Psoas muscle (tissue), 8 donors: Measurements from ENCODE around the gene SLC38A10. TPM values are rescaled to one million over a fixed set of nuclear protein-coding genes. Genes with fewer than 3 reads are reported as not detected.

ENCODE experiments used
- ATAC-seq, 4 donors: fragments of 200-7000 bp; cut with Tn5 transposase; one replicate each; pipeline ENCODE4 v1.9.1; 2020; ENCODE audit warnings: moderate library complexity in 3 of 4, mild to moderate bottlenecking in 2 of 4
- DNase-seq, 2 donors: peaks; one replicate each; pipeline ENCODE4 v3.0.0-alpha.2; 2020
- H3K27ac ChIP-seq: fragments of 200-600 bp; one replicate; pipeline ENCODE4 v1.8.0; 2022
- H3K27me3 ChIP-seq, 3 donors: fragments of 200-600 bp in 1 of 3; one replicate each; pipeline versions ENCODE4 v1.6.1 to v1.8.0; 2013 to 2022; ENCODE audit warnings: low read length in 2 of 3, mild to moderate bottlenecking in 2 of 3, moderate library complexity in 1 of 3; ENCODE audit not compliant: insufficient read depth in 3 of 3
- H3K36me3 ChIP-seq, 2 donors: fragments of 200-600 bp in 1 of 2; one replicate each; pipeline versions ENCODE4 v1.6.1 to v1.8.0; 2013 to 2022; ENCODE audit warnings: low read depth in 1 of 2, mild to moderate bottlenecking in 1 of 2, moderate library complexity in 1 of 2; ENCODE audit not compliant: insufficient read depth in 1 of 2
- H3K4me1 ChIP-seq: fragments of 200-600 bp; one replicate; pipeline ENCODE4 v1.8.0; 2022
- H3K4me3 ChIP-seq: fragments of 200-600 bp; one replicate; pipeline ENCODE4 v1.8.0; 2022; ENCODE audit warnings: mild to moderate bottlenecking
- H3K9me3 ChIP-seq: fragments of 200-600 bp; one replicate; pipeline ENCODE4 v1.8.0; 2022
- CTCF ChIP-seq: fragments of 200-600 bp; IDR thresholded peaks from one replicate; pipeline ENCODE4 v1.8.0; 2022; ENCODE audit warnings: antibody characterized with exemption
- WGBS, 3 donors: extraction: QIAGEN DNeasy Blood & Tissue Kit; methylation state at CpG; one replicate each; pipeline versions ENCODE4 v1.1.6 to v1.1.7; 2013; 5-methylcytosine and 5-hydroxymethylcytosine counted together
- intact Hi-C, 2 donors: fragments of 100-400 bp; cut with DNase I; formaldehyde crosslinking; loops; one replicate each; pipeline versions ENCODE4 v1.11.0 to v1.14.2; 2022
- polyA plus RNA-seq, 3 donors: library from polyadenylated mRNA; stranded (reverse); fragments of 200-250 nt; gene quantifications; one replicate each; pipeline ENCODE4 v1.2.3, GENCODE V29; 2013
- total RNA-seq, 4 donors: library from RNA; stranded (reverse); fragmentation: NEBNext Ultra II Directional in 2 of 4; extraction: Animal tissue kit (Norgen Biotek cat#: 25700) in 2 of 4; gene quantifications; one replicate each; pipeline versions ENCODE4 v1.2.1 to v1.2.4, GENCODE V29; 2021 to 2023
- donor health status: healthy with polysubstance abuse.
- donor health status: DM: no; HTN: no; CAD: no; lungs with moderate emphysema.
- donor health status: Bipolar disorder and iron deficiency.
- donor health status: healthy.
- donor health status: DM: yes; HTN: yes; CAD: no.
- donor health status: DM: no; HTN: no; CAD: no.
- donor health status: DM: no; HTN: no; CAD: no.
- donor health status: DM: yes; HTN: yes; CAD: no.

SLC38A10 gene
- total and polyA plus RNA-seq, 7 donors, result 16.7 to 40.6 (median 19.8) TPM

GRCh38 chr17:81256616-81257015 lies 38.5 kb downstream of the SLC38A10 start:
- no peak for TF ChIP-seq CTCF
- Histone ChIP-seq H3K4me3 (no peak overlapping the region), H3K9me3 (no peaks in the 10 kb centered on the region), H3K27me3 (no peaks in the 10 kb centered on the region), H3K36me3 (peaks cover 0 to 34% of the 10 kb centered on the region in 2 donors), H3K27ac (no peak overlapping the region), H3K4me1 (peaks cover 18% of the 10 kb centered on the region)
- no peak for DNase-seq
- 70 to 78% (median 73%) methylated on average over 12 of the region's 12 CpGs for WGBS, 3 donors
- intact Hi-C loops, result loop anchor here (5.0 kb wide), 2 partner anchors 36 to 226 kb away; no protein-coding TSS in a partner anchor
- no peak for ATAC-seq

GRCh38 chr17:81254955-81255717 lies 40.0 kb downstream of the SLC38A10 start:
- 12 to 16% (median 15%) methylated on average over 35 of the region's 35 CpGs for WGBS, 3 donors
- intact Hi-C loops, result loop anchor here (1.0 to 5.0 kb wide), 5 partner anchors 37 to 346 kb away; no protein-coding TSS in a partner anchor
- peak; percentile 46 for TF ChIP-seq CTCF
- ATAC-seq, result peak; percentile 90 to 93 (median 91)
- Histone ChIP-seq H3K4me3 (peak overlapping the region; percentile 35), H3K9me3 (no peaks in the 10 kb centered on the region), H3K36me3 (peaks cover 0 to 32% of the 10 kb centered on the region in 2 donors), H3K27me3 (no peaks in the 10 kb centered on the region), H3K27ac (peak overlapping the region; percentile 74), H3K4me1 (peaks cover 18% of the 10 kb centered on the region)
- DNase-seq, result peak; percentile 88 to 95

- H3K9me3 ChIP-seq, result no peaks in the 10 kb centered on the region
- intact Hi-C loops, result loop anchor here (2.0 to 5.0 kb wide), 3 partner anchors 139 to 347 kb away; no protein-coding TSS in a partner anchor
- peaks cover 18% of the 10 kb centered on the region for H3K4me1 ChIP-seq
- peaks cover 0 to 24% of the 10 kb centered on the region in 2 donors for H3K36me3 ChIP-seq
- peak; percentile 83 for TF ChIP-seq CTCF
- no peaks in the 10 kb centered on the region for H3K27me3 ChIP-seq
- H3K27ac ChIP-seq, result no peak overlapping the region
- 57 to 61% (median 60%) methylated on average over 19 of the region's 19 CpGs for WGBS, 3 donors
- ATAC-seq (peak; percentile 53 to 65 (median 54)), DNase-seq (peak in 1 of 2 donors; percentile 48)
- H3K4me3 ChIP-seq, result no peak overlapping the region
Measured at GRCh38 chr17:81253358-81254131, 41.6 kb downstream of the SLC38A10 start.

DNA sequence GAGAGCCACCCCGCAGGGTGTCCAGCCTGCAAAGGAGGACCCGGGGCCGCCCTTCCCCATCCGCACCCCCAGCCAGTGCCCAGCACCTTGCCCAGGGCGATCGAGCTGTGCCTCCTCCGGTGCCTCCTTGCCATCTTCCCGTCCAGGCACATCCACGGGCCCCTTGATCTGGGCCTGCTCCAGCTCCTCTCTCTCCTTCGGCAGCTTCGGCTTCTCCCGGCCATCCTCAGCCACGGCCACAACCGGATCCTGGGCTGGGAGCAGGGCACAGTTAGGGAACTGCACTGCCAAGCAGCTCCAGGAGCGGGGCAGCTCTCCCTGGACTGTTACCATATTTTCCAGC lies 42.1 kb downstream of the SLC38A10 start:
- peaks cover 0 to 21% of the 10 kb centered on the region in 2 donors for H3K36me3 ChIP-seq
- peaks cover 18% of the 10 kb centered on the region for H3K4me1 ChIP-seq
- intact Hi-C loops, result loop anchor here (2.0 to 5.0 kb wide), 2 partner anchors 139 to 284 kb away; no protein-coding TSS in a partner anchor
- no peaks in the 10 kb centered on the region for H3K9me3 ChIP-seq
- 45 to 52% (median 45%) methylated on average over 14 to 15 of the region's 15 CpGs for whole genome bisulfite sequencing, 3 donors
- DNase-seq (no peak), ATAC-seq (no peak)
- no peak overlapping the region for H3K4me3 ChIP-seq
- no peak overlapping the region for H3K27ac ChIP-seq
- TF ChIP-seq CTCF, result no peak
- H3K27me3 ChIP-seq, result no peaks in the 10 kb centered on the region
